Peyer's patch (tissue), 4 donors: ENCODE measurements around the gene NLGN4X. TPM values are rescaled to one million over a fixed set of nuclear protein-coding genes. Genes with fewer than 3 reads are reported as not detected.

Source experiments
- DNase-seq, 3 donors: peaks; one replicate each; pipeline ENCODE4 v3.0.0-alpha.2; 2017 to 2019
- H3K27ac ChIP-seq, 4 donors: fragments of 200-600 bp; sonication (generic); one replicate each; pipeline ENCODE4 v1.5.1; 2016 to 2019
- H3K27me3 ChIP-seq, 2 donors: fragments of 200-600 bp; sonication (generic); one replicate each; pipeline ENCODE4 v1.5.1; 2019
- H3K36me3 ChIP-seq, 3 donors: fragments of 200-600 bp; sonication (generic); one replicate each; pipeline ENCODE4 v1.5.1; 2016 to 2019
- H3K4me1 ChIP-seq, 4 donors: fragments of 200-600 bp; sonication (generic); one replicate each; pipeline ENCODE4 v1.5.1; 2016 to 2019
- H3K4me3 ChIP-seq, 4 donors: fragments of 200-600 bp; sonication (generic); 1 replicate in 3 of 4; 2 replicates in 1 of 4; pipeline ENCODE4 v1.5.1; 2016 to 2019; ENCODE audit warnings: mild to moderate bottlenecking in 1 of 4
- H3K9me3 ChIP-seq, 4 donors: fragments of 200-600 bp; sonication (generic); one replicate each; pipeline ENCODE4 v1.5.1; 2016 to 2019; ENCODE audit warnings: mild to moderate bottlenecking in 1 of 4
- POLR2A ChIP-seq, 2 donors: fragments of 450-650 bp; IDR thresholded peaks; one replicate each; pipeline ENCODE4 v1.5.1; 2017; ENCODE audit warnings: antibody characterized with exemption in 2 of 2, mild to moderate bottlenecking in 2 of 2, moderate library complexity in 2 of 2
- small RNA-seq, 2 donors: library from RNA; depleted of rRNA; stranded (forward); fragments of <200 nt; gene quantifications; one replicate each; pipeline ENCODE3, GENCODE V24; 2016
- total RNA-seq, 4 donors: library from RNA; depleted of rRNA; stranded (reverse); fragments of >200 nt; gene quantifications; one replicate each; pipeline ENCODE4 v1.1.0, GENCODE V29; 2016
- TF ChIP-seq, protein P1 (sequence below), 6 experiments: fragments of 450-650 bp in 4 of 6; fragments of 200-600 bp in 2 of 6; sonication (generic) in 1 of 6; IDR thresholded peaks; one replicate each; pipeline ENCODE4 v1.5.1; 2017 to 2019; ENCODE audit warnings: antibody characterized with exemption in 6 of 6, mild to moderate bottlenecking in 3 of 6, moderate library complexity in 1 of 6

Gene NLGN4X
- total RNA-seq, 4 donors from 2014 or later, result 1.1 to 5.0 (median 2.4) TPM

DNA sequence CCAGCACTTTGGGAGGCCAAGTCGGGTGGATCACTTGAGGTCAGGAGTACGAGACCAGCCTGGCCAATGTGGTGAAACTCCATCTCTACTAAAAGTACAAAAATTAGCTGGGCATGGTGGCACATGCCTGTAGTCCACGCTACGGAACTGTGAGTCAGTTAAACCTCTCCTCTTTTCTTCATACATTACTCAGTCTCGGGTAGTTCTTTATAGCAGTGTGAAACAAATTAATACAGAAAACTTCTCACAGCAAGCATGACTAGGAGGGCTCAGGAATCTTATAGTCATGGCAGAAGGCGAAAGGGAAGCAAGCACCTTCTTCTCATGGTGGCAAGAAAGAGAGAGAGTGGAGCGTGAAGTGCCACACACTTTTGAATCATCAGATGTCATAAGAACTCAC lies 358.9 kb downstream of the NLGN4X start:
- H3K27me3 ChIP-seq, result no peaks in the 10 kb centered on the region
- H3K4me3 ChIP-seq, result no peak overlapping the region
- H3K4me1 ChIP-seq, result no peaks in the 10 kb centered on the region
- DNase-seq, result no peak
- H3K36me3 ChIP-seq, result no peaks in the 10 kb centered on the region
- H3K27ac ChIP-seq, result no peak overlapping the region
- TF ChIP-seq, protein P1, sequence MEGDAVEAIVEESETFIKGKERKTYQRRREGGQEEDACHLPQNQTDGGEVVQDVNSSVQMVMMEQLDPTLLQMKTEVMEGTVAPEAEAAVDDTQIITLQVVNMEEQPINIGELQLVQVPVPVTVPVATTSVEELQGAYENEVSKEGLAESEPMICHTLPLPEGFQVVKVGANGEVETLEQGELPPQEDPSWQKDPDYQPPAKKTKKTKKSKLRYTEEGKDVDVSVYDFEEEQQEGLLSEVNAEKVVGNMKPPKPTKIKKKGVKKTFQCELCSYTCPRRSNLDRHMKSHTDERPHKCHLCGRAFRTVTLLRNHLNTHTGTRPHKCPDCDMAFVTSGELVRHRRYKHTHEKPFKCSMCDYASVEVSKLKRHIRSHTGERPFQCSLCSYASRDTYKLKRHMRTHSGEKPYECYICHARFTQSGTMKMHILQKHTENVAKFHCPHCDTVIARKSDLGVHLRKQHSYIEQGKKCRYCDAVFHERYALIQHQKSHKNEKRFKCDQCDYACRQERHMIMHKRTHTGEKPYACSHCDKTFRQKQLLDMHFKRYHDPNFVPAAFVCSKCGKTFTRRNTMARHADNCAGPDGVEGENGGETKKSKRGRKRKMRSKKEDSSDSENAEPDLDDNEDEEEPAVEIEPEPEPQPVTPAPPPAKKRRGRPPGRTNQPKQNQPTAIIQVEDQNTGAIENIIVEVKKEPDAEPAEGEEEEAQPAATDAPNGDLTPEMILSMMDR (IDR thresholded peaks at IDR 0.05), result no peak
- TF ChIP-seq POLR2A (IDR thresholded peaks at IDR 0.05), result no peak
- H3K9me3 ChIP-seq, result no peaks in the 10 kb centered on the region

DNA sequence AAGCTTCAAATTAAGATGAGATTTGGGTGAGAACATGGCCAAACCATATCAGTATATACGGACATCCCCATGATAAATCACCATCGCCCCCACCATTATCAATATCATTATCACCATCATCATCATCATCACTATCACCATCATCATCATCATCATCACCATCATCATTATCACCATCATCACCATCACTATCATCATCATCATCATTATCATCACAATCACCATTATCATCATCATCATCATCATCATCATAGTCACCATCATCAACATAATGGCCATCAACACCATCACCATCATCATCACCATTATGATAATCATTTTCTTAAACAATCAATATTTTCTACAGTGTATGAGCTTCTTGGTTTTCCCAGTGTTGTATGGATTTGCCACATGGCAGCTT lies 360.9 kb downstream of the NLGN4X start:
- Histone ChIP-seq H3K4me1 (no peaks in the 10 kb centered on the region), H3K27me3 (no peaks in the 10 kb centered on the region), H3K36me3 (no peaks in the 10 kb centered on the region), H3K4me3 (no peak overlapping the region), H3K27ac (no peak overlapping the region), H3K9me3 (no peaks in the 10 kb centered on the region)
- no peak for DNase-seq
- no peak for TF ChIP-seq POLR2A (IDR thresholded peaks at IDR 0.05)
- TF ChIP-seq, protein P1 (IDR thresholded peaks at IDR 0.05), result no peak

DNA sequence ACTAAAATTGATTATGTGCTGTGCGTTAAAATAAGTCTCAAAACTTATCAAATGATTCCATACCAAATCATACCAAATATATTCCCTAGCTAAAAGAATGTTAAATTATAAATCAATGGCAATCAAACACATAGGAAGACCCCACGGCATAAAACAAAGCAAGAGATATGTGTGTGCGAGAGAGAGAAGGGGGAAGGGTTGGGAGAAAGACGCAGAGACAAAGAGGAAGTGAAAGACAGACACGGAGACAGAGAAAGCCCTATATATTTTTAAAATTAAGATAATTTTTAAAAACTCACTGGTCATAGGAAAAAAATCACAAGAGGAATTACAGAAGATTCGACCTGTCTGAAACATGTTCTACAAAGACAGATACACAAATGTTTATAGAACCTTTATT lies 371.4 kb downstream of the NLGN4X start:
- H3K27me3 ChIP-seq, result no peaks in the 10 kb centered on the region
- no peaks in the 10 kb centered on the region for H3K9me3 ChIP-seq
- H3K4me3 ChIP-seq, result no peak overlapping the region
- TF ChIP-seq, protein P1 (IDR thresholded peaks at IDR 0.05), result no peak
- no peak for TF ChIP-seq POLR2A (IDR thresholded peaks at IDR 0.05)
- no peak for DNase-seq
- H3K36me3 ChIP-seq, result no peaks in the 10 kb centered on the region
- H3K4me1 ChIP-seq, result no peaks in the 10 kb centered on the region
- no peak overlapping the region for H3K27ac ChIP-seq

DNA sequence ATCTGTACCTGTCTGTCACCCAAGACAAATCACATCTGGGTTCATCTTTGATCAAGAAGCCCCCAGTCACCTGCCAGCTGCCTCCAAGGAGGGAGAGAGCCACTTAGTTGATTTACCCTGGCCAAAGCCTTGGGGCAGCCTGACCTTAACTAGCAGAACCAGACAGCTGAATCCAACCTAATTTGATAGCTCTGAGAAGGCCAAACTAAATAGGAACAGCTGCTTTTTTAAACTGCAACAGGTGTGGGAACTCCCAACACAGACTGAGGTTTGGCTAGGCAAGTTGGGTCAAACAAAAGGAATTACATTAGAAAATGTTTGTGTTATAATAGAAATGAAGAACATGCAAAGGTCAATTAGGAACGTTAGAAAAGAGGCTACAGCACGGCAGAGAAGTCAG lies 375.7 kb downstream of the NLGN4X start:
- TF ChIP-seq POLR2A (IDR thresholded peaks at IDR 0.05), result no peak
- TF ChIP-seq, protein P1 (IDR thresholded peaks at IDR 0.05), result no peak
- DNase-seq, result no peak
- H3K36me3 ChIP-seq, result no peaks in the 10 kb centered on the region
- no peaks in the 10 kb centered on the region for H3K27me3 ChIP-seq
- no peaks in the 10 kb centered on the region for H3K9me3 ChIP-seq
- H3K4me3 ChIP-seq, result no peak overlapping the region
- no peak overlapping the region for H3K27ac ChIP-seq
- no peaks in the 10 kb centered on the region for H3K4me1 ChIP-seq

DNA sequence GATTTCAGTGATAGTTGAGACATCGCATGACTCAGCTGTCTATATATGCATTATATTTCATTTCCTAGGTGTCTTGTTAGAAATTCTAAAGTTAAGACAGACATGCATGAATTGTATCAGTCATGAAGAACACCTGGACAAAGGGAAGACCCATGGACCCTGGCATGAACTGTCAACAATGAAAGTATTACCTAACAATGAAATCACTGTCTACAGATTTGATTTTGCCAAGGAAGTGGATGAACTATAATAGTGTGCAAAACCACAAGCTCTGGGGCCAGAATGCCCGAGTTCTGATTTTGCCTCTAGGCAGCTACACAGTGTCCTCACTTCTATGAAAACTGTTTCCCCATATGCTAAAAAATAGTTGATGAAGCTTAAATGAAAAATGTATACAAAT lies 386.1 kb downstream of the NLGN4X start:
- no peaks in the 10 kb centered on the region for H3K36me3 ChIP-seq
- no peaks in the 10 kb centered on the region for H3K4me1 ChIP-seq
- no peak overlapping the region for H3K27ac ChIP-seq
- no peaks in the 10 kb centered on the region for H3K27me3 ChIP-seq
- no peaks in the 10 kb centered on the region for H3K9me3 ChIP-seq
- H3K4me3 ChIP-seq, result no peak overlapping the region
- no peak for DNase-seq
- TF ChIP-seq POLR2A (IDR thresholded peaks at IDR 0.05), result no peak
- TF ChIP-seq, protein P1 (IDR thresholded peaks at IDR 0.05), result no peak

Small RNAs within 50 kb of the gene (small RNA-seq; reads per million reads assigned to genes)
- gene RF00322, result 0 reads per million in 2 donors
